ENCODE measurements around the gene TMED8. TPM values are rescaled to one million over a fixed set of nuclear protein-coding genes. Genes with fewer than 3 reads are reported as not detected.

The TMED8 gene
- total and polyA plus RNA-seq, 2 of the 13 experiments (the other 11 are each of a cell fraction or from before 2014, with no cell fraction given), result 6.0 to 11.7 TPM

DNA sequence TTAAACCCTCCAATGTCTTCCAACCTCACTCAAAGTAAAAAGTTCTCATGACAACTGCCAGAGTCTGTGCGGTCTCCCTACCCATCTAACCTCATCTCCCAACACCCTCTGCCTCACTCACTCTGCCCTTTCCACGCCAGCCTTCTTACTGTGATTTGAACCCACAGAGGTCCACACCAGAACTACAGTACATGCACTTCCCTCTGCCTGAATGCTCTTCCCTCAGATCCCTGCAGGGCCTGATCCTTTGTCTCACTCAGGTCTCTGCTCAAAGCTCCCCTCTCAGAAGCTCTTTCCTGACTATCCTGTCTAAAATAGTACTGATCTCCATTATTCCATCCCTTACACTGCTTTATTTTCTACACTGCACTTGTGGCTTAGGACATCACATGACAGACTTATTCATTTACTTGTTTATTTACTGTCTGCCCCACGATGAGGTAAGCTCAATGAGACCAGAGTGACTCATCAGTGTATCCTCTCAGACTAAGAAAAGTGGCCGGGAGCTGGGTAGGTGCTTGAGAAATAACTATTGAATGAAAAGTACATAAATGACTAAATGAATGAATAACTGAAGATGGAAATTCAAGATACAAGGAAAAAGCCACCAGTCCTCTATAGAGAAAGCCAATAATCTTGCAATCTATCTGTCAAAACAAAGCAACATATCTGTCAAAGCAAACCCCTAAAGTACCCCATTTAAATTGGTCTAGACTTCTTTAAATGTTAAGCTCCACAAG, 73.3 kb downstream of the TMED8 start (continued):
- no peak for TF ChIP-seq MIXL1 (CRISPR knock-in tag; IDR thresholded peaks at IDR 0.05)
- TF ChIP-seq SAP130 (CRISPR knock-in tag; IDR thresholded peaks at IDR 0.05; ENCODE audit: low read depth), result peak; percentile 72
- no peak for TF ChIP-seq SOX6 (IDR thresholded peaks at IDR 0.05)
- TF ChIP-seq SOX6 (CRISPR knock-in tag; IDR thresholded peaks at IDR 0.05), result peak; percentile 13; the same call in 1 of the 2 replicates
- TF ChIP-seq SUZ12 (IDR thresholded peaks at IDR 0.05; ENCODE audit: low read depth, low read length), result no peak
- TF ChIP-seq TOPORS (CRISPR knock-in tag; IDR thresholded peaks at IDR 0.05), result no peak
- no peak for TF ChIP-seq NAIF1 (CRISPR knock-in tag; IDR thresholded peaks at IDR 0.05; ENCODE audit: borderline replicate concordance)
- no peak for TF ChIP-seq SYNCRIP (IDR thresholded peaks at IDR 0.05; ENCODE audit: insufficient read depth, low read depth, low read length)
- no peak for TF ChIP-seq ZFP36 (IDR thresholded peaks at IDR 0.05; ENCODE audit: borderline replicate concordance, low read depth, low read length, partially characterized antibody)
- TF ChIP-seq JDP2 (CRISPR knock-in tag; IDR thresholded peaks at IDR 0.05; ENCODE audit: borderline replicate concordance), result no peak
- 0 out of 2 replicates have a peak, but pooled peaks have one; percentile 17 for TF ChIP-seq SIN3A (IDR thresholded peaks at IDR 0.05; ENCODE audit: borderline replicate concordance, low read depth, low read length)
- TF ChIP-seq ZNF878 (CRISPR knock-in tag; IDR thresholded peaks at IDR 0.05), result no peak
- TF ChIP-seq NR2C2 (CRISPR knock-in tag; IDR thresholded peaks at IDR 0.05; ENCODE audit: borderline replicate concordance), result no peak
- TF ChIP-seq ZNF282 (IDR thresholded peaks at IDR 0.05; ENCODE audit: partially characterized antibody), result no peak
- TF ChIP-seq ZNF776 (CRISPR knock-in tag; IDR thresholded peaks at IDR 0.05), result no peak
- TF ChIP-seq SOX5 (CRISPR knock-in tag; IDR thresholded peaks at IDR 0.05; ENCODE audit: borderline replicate concordance), result peak; percentile 45; the same call in 1 of the 2 replicates
- no peak for TF ChIP-seq FIP1L1 (IDR thresholded peaks at IDR 0.05; ENCODE audit: borderline replicate concordance, insufficient read depth, low read depth, low read length)
- TF ChIP-seq JUN (CRISPR knock-in tag; IDR thresholded peaks at IDR 0.05), result peak; percentile 86; the same call in 1 of the 2 replicates
- no peak for TF ChIP-seq RXRA (CRISPR knock-in tag; IDR thresholded peaks at IDR 0.05)
- no peak for TF ChIP-seq ZMYM3 (CRISPR knock-in tag; IDR thresholded peaks at IDR 0.05)
- TF ChIP-seq FOXK2 (IDR thresholded peaks at IDR 0.05), result no peak
- no peak for TF ChIP-seq KMT2A (CRISPR knock-in tag; IDR thresholded peaks at IDR 0.05)
- TF ChIP-seq MAFF (IDR thresholded peaks at IDR 0.05; ENCODE audit: low read depth, low read length), result 0 out of 2 replicates have a peak, but pooled peaks have one; percentile 11
- TF ChIP-seq ZNF232 (CRISPR knock-in tag; IDR thresholded peaks at IDR 0.05; ENCODE audit: borderline replicate concordance), result no peak
- no peak for TF ChIP-seq HDAC6 (IDR thresholded peaks at IDR 0.05; ENCODE audit: low read depth, low read length)
- no peak for TF ChIP-seq ZNF136 (CRISPR knock-in tag; IDR thresholded peaks at IDR 0.05; ENCODE audit: low read depth)
- TF ChIP-seq ZNF263 (CRISPR knock-in tag; IDR thresholded peaks at IDR 0.05), result no peak
- TF ChIP-seq CEBPG (CRISPR knock-in tag; IDR thresholded peaks at IDR 0.05), result peak; percentile 58; the same call in 1 of the 2 replicates
- no peak for TF ChIP-seq ZNF331 (CRISPR knock-in tag; IDR thresholded peaks at IDR 0.05)
- peak; percentile 61 for TF ChIP-seq SKI (IDR thresholded peaks at IDR 0.05; ENCODE audit: partially characterized antibody)
- TF ChIP-seq, protein P1, sequence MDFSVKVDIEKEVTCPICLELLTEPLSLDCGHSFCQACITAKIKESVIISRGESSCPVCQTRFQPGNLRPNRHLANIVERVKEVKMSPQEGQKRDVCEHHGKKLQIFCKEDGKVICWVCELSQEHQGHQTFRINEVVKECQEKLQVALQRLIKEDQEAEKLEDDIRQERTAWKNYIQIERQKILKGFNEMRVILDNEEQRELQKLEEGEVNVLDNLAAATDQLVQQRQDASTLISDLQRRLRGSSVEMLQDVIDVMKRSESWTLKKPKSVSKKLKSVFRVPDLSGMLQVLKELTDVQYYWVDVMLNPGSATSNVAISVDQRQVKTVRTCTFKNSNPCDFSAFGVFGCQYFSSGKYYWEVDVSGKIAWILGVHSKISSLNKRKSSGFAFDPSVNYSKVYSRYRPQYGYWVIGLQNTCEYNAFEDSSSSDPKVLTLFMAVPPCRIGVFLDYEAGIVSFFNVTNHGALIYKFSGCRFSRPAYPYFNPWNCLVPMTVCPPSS (IDR thresholded peaks at IDR 0.05), result no peak
- no peak for TF ChIP-seq RAD51 (IDR thresholded peaks at IDR 0.05; ENCODE audit: borderline replicate concordance)
- TF ChIP-seq ZNF790 (CRISPR knock-in tag; IDR thresholded peaks at IDR 0.05; ENCODE audit: borderline replicate concordance), result no peak
- no peak for TF ChIP-seq MED8 (CRISPR knock-in tag; IDR thresholded peaks at IDR 0.05; ENCODE audit: insufficient replicate concordance)
- peak; percentile 50; the same call in 1 of the 2 replicates for TF ChIP-seq RARA (CRISPR knock-in tag; IDR thresholded peaks at IDR 0.05)
